NCI-H526 (cell line): ENCODE measurements around the gene POLE2.
A peak's percentile ranks its signal among the peaks of the same experiment; 100 is the strongest.
"Not testable (repeated sequence)": the region's sequence is repeated elsewhere in the genome, so short reads cannot be mapped to it uniquely, and the experiment has no call there.

Source experiments
- DNase-seq, 2 experiments: peaks; one replicate each; lab custom pipeline; 2025; lab: John Stamatoyannopoulos, UW

Gene POLE2

GRCh38 chr14:49687942-49688700 lies at the start of gene POLE2:
Gene POLE2 (minus strand): TSS chr14:49688214. CDS start chr14:49688203, 11 bp downstream.
- DNase-seq = peak; percentile 47 to 88

- DNase-seq = not testable (repeated sequence)
Measured at GRCh38 chr14:49735669-49736068, 47.7 kb upstream of the POLE2 start.

- DNase-seq = no peak
Measured at GRCh38 chr14:49733836-49734235, 45.8 kb upstream of the POLE2 start.

- DNase-seq = no peak
Measured at GRCh38 chr14:49732896-49733295, 44.9 kb upstream of the POLE2 start.

- no peak for DNase-seq
Measured at GRCh38 chr14:49727171-49727570, 39.2 kb upstream of the POLE2 start.

GRCh38 chr14:49721733-49722435 lies 33.9 kb upstream of the POLE2 start:
- DNase-seq = not testable (repeated sequence)

GRCh38 chr14:49720744-49721143 lies 32.7 kb upstream of the POLE2 start:
- no peak for DNase-seq

- not testable (repeated sequence) for DNase-seq
Measured at GRCh38 chr14:49710993-49711392, 23.0 kb upstream of the POLE2 start.

- DNase-seq = not testable (repeated sequence)
Measured at GRCh38 chr14:49704471-49704870, 16.5 kb upstream of the POLE2 start.

- DNase-seq = no peak
Measured at GRCh38 chr14:49703965-49704364, 16.0 kb upstream of the POLE2 start.

- DNase-seq = no peak
Measured at GRCh38 chr14:49702725-49703124, 14.7 kb upstream of the POLE2 start.

GRCh38 chr14:49693735-49694124 lies 5.7 kb upstream of the POLE2 start:
- DNase-seq = not testable (repeated sequence)

- DNase-seq = peak; percentile 51 to 82
Measured at GRCh38 chr14:49692811-49693734, 5.1 kb upstream of the POLE2 start, which contains the start of gene KLHDC1. Gene KLHDC1 (plus strand): TSS chr14:49693120. CDS start chr14:49693195, 75 bp downstream.

GRCh38 chr14:49692193-49692757 lies 4.3 kb upstream of the POLE2 start:
- DNase-seq = no peak

GRCh38 chr14:49691031-49691430 lies 3.0 kb upstream of the POLE2 start:
- no peak for DNase-seq

- DNase-seq = no peak
Measured at GRCh38 chr14:49688701-49689030, 652 bp upstream of the POLE2 start.

GRCh38 chr14:49686425-49686824 lies 1.6 kb downstream of the POLE2 start:
- no peak for DNase-seq

GRCh38 chr14:49679271-49679670 lies 8.7 kb downstream of the POLE2 start:
- no peak for DNase-seq

- DNase-seq = no peak
Measured at GRCh38 chr14:49677643-49678042, 10.4 kb downstream of the POLE2 start.

- no peak for DNase-seq
Measured at GRCh38 chr14:49673586-49673985, 14.4 kb downstream of the POLE2 start.

GRCh38 chr14:49670475-49670874 lies 17.5 kb downstream of the POLE2 start:
- DNase-seq = no peak
